GM21528 (cell line): ENCODE data around the gene SBNO2.

Experiments used
- ATAC-seq: cut with Tn5 transposase; IDR thresholded peaks from one replicate; pipeline ENCODE4 v1.9.1; 2021; ENCODE audit warnings: mild to moderate bottlenecking, moderate library complexity; ENCODE audit not compliant: unreplicated experiment, low FRiP score

SBNO2 gene

GRCh38 chr19:1093330-1093729 is 80.7 kb downstream of the SBNO2 start:
- no peak for ATAC-seq

DNA sequence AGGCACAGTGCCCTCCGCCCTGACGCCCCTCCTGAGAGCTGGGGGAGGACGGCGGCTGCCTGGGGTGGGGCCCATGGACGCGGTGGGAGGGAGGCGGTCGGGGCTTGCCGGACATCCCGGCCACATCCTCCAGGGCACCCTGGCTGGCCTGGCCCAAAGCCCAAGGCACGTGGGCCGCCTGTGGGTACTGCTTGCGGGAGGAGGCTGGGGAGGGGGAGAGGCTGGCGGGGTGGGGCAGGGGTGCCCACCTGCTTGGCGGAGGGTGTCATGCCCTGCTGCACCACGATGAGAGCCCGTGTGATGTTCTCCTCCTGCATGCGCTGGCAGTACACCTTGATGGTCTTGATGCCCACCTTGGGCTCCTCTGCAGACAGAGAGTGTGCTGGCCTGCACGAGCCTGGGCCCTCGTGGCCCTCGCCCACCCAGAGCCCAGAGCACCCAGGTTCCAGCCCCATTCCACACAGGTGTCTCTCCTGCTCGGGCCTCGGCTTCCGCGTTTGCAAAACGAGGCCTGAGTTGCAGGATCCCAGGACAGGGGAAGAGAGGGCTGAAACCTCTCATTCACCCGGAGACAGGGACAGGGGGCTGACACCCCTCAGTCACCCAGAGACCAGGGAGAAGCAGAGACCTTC is 82.4 kb downstream of the SBNO2 start:
- ATAC-seq: no peak

DNA sequence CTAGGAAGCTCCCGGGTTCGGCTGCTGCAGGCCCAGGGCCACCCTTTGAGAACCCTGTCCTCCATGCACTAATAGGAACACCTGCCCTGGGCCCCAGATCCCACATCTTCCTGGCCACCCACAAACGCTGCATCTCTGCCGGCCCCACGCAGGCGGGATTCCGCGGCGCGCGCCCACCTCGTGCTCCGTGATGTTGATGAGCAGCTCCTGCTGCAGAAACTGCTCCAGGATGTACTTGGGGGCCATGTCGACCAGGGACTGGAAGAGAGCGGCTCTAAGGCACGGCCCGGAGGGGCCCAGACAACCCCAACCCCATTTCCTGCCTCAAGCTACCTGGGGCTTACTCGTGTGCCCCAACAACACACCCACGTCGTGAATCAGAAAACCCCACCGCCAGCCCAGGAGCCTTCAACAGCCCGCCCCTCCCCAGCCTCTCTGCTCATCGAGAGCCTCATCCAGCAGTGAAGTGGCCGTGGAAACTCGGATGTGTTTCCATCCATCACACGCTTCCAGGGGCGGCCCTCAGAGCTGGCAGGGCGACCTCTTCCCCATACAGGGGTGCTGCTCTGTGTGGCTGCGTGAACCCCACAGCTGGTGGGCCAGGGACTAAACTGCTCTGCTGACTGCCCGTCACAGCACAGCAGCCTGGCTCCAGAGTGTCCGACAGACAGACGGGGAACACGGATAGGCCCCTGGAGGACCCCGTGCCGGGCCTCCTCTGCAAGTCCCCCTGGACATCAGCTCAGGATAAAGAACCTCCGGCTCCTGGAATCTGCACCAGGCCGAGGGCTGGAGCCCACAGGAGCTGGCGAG is 83.1 kb downstream of the SBNO2 start:
- ATAC-seq: no peak

GRCh38 chr19:1089891-1090290 is 84.2 kb downstream of the SBNO2 start:
- ATAC-seq: no peak

- ATAC-seq: no peak
These were observed 84.8 kb downstream of the SBNO2 start for GRCh38 chr19:1089126-1089771.

GRCh38 chr19:1088416-1089010 is 85.6 kb downstream of the SBNO2 start:
- no peak for ATAC-seq

DNA sequence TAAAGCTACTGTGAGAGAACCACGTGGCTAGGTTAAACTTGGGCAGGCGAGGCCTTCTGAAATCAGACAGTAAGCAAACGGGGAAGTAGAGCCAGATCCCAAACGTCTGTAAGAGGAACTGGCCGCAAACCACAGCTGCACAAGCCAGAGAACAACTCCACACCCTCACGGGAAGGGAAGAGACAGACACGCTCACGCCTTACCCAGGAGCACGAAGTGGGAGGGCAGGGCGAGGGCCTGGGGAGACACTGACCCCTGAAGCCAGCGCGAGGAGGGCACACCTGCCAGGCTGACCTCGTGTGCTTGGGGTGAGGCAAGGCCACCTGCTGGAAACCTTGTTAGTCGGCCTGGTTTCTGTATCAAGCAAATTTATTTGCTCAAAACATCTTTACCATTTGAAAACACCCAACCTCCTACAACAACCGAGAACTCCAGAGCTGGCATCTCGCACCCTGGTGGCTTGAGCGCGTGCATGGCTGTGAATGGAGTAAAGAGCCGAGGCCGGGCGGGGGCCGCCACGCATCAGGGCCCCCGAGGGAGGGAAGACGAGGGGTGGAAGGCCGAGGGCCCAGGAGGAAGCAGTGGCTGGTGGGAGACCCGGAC is 86.2 kb downstream of the SBNO2 start:
- ATAC-seq: no peak

DNA sequence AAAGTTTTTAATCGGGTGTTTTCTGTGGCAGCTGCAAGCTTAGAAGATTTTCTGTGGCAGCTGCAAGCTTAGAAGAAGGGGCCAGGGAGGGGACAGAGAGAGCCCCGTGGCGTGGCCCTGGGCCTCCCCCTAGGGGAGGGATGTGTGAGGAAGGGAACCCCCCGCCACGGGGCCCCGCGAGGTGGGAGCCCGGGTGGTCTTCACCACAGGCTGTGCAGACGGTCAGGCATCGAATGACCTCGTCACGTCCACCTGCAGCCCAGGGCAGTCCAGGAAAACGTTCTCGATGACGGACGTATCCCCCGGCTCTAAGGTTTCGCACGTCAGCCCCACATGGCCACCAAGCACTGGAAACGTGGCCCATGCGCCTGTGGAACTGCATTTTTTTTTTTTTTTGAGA is 87.5 kb downstream of the SBNO2 start:
- ATAC-seq: no peak

DNA sequence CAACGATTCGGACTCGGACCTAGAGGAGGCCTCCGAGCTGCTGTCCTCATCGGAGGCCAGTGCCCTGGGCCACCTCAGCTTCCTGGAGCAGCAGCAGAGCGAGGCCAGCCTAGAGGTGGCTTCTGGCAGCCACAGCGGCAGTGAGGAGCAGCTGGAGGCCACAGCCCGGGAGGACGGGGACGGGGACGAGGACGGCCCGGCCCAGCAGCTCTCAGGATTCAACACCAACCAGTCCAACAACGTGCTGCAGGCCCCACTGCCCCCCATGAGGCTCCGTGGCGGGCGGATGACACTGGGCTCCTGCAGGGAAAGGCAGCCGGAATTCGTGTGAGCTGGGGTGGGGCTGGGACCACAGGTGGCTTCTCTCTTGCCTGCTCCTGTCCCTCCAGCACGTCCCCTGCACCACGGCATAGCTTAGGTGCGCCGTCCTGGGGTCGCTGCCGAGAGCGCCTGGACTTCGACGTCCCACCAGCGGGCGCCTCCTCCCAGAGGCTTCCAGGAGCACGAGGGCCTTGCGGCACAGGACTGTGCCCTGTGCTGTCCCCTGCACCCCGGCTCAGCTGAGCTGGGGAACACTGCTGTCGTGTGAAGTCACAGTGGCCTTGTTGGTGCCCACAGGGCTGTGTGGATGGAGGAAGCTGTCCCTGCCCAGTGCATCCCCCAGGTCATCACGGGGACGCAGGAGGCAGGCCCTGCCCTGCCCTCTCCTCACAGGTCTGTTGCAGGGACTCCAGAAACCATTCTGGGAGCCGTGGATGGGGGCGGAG is 88.2 kb downstream of the SBNO2 start:
- no peak for ATAC-seq

GRCh38 chr19:1085053-1085658 is 88.9 kb downstream of the SBNO2 start:
- ATAC-seq: no peak

DNA sequence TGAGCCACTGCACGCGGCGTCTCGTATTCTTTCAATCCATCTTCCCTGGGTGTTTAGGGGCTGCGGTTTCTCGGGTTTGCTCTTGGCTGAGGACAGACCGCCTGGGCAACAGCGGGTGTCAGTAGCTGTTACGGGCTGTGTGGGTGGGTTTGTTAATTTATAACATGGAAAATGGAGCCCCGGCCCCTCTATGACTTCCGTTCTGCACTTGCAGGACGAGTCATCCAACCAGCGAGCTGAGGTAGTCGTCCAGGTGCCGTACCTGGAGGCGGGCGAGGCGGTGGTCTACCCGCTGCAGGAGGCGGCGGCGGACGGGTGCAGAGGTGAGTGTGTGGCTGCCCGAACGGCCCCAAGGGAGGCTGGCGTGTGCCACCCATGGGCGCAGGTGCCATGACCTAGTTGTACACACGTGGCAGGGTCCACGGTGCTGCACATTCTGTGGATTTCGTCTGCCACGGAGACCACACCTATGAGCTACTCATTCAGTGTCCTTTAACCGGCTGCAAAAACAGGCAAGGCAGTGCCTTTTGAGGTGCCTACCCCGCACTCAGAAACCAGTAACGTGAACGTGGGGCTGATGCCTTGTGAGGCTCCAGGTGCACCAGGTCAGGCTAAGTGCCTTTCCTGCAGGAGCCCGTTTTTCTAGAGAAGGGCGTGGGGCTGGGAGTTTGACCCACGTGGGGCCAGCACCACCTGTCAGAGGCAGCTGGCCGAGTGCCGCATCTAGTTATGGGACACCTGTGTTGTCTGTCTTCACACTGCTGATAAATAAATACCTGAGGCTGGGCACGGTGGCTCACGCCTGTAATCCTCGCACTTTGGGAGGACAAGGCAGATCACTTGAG is 89.8 kb downstream of the SBNO2 start:
- no peak for ATAC-seq

DNA sequence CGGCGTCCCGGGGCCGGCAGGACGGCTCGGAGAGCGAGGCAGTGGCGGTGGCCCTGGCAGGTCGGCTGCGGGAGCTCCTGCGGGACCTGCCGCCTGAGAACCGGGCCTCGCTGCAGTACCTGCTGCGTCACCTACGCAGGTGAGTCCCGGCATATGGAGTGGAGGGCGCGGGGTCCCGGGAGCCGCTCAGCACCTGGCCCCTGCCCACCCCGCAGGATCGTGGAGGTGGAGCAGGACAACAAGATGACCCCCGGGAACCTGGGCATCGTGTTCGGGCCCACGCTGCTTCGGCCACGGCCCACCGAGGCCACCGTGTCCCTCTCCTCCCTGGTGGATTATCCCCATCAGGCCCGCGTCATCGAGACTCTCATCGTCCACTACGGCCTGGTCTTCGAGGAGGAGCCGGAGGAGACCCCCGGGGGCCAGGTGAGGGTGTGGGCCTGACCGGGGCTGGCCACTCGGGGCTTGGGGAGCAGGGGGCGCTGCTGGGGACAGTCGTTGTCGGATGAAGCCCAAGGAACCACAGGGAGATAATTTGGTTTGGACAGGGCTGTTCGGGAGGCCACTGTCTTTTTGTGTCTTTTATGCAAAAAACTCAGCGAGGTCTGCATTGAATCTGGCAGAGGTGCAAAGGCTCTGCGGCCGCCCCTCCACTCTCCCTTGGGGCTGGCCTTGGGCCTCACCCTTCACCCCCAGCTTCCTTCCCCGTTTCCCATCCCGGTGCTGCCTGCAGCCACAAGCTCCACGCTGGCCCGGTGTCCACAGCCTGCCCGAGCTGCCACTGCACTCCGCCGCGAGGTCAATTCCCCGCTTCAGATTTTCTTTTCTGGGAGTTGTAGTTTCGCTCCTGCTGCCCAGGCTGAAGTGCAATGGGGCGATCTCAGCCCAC is 90.9 kb downstream of the SBNO2 start:
- ATAC-seq: no peak

DNA sequence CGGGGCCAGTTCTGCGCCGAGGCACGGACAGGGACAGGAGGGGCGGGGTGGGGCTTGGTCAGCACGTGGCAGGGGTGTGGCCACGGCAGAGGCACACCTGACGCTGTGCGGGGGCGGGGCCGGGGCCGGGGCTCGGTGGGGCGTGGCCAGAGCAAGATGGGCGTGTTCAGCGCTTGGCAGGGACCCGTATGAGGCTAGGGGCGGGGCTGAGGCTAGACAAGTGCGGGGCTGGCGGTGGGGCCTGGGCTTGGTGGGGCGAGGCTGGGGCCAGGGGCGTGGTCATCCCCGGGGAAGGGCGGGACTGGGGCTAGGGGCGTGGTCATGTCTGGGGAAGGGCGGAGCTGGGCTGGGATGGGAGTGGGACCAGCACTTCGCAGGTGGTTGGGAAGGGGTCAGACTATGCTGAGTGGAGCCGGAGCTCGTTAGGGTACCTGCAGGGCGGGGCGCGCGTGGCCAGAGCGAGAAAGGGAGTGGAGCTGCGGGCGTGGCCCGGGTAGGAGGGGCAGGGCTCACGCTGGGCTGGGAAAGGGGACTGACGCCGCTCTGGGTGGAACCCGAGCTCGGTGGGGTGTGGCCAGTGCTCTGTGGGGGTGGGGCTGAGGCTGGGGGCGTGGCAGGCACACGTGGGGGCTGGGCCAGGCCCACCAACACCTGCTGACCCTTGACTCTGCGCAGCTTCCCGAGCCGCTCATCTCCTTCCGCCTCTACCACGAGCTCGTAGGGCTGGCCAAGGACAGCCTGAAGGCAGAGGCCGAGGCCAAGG is 91.7 kb downstream of the SBNO2 start:
- ATAC-seq: no peak

- no peak for ATAC-seq
These were observed 92.5 kb downstream of the SBNO2 start for GRCh38 chr19:1081301-1082164.

DNA sequence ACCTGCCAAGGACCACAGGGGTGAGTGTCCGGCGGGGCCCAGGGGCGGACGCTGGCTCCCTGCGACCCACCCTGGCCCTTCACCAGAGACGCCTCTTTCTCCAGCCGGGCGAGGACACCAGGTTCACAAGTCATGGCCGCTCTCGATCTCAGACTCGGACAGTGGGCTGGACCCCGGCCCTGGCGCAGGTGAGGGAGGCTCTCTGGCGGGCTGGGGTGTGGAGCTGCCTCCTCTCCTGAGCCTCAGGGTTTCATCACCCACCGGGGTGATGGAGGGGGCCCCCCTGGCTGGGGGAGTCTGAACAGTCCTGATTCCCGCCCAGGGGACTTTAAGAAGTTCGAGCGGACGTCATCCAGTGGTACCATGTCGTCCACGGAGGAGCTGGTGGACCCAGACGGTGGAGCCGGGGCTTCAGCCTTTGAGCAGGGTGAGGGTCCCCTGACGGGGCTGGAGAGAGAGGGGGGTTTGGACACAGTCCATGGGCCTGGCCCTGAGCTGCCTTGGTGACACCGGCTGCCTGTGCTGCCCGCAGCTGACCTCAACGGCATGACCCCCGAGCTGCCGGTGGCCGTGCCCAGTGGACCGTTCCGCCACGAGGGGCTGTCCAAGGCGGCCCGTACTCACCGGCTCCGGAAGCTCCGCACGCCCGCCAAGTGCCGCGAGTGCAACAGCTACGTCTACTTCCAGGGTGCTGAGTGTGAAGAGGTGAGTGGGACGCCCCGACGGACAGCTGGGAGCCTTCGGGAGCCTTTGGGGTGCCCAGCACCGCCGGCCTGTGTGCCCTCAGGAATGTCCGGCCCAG is 93.5 kb downstream of the SBNO2 start:
- no peak for ATAC-seq
